WTC11 (cell line): ENCODE results near the gene SPOPL. TPM values are rescaled to one million over a fixed set of nuclear protein-coding genes. Genes with fewer than 3 reads are reported as not detected.

Experiments used
- ATAC-seq: fragments of 200-7000 bp; cut with Tn5 transposase; 2 replicates; pipeline ENCODE4 v1.10.0; 2021; ENCODE audit warnings: mild to moderate bottlenecking, moderate library complexity
- CTCF ChIA-PET: fragments of 300-600 bp; sonication (Branson Sonifier 250); formaldehyde crosslinking; loops from one replicate; lab custom pipeline; 2021; ENCODE audit warnings: antibody characterized with exemption; lab: Charles Lee
- POLR2A ChIA-PET: fragments of 350-600 bp; sonication (Branson Sonifier 250); formaldehyde crosslinking; loops from one replicate; lab custom pipeline; 2021; ENCODE audit warnings: antibody characterized with exemption; lab: Charles Lee
- DNase-seq: peaks from one replicate; pipeline ENCODE4 v3.0.0; 2021; ENCODE audit warnings: low spot score
- H3K27ac Mint-ChIP-seq: 2 replicates; pipeline ENCODE4 v1.8.0; 2021; ENCODE audit warnings: mixed read lengths
- H3K27me3 Mint-ChIP-seq: 2 replicates; pipeline ENCODE4 v1.8.0; 2021; ENCODE audit warnings: low read depth, mild to moderate bottlenecking, moderate library complexity, mixed read lengths
- H3K36me3 Mint-ChIP-seq: 2 replicates; pipeline ENCODE4 v1.8.0; 2021; ENCODE audit warnings: mixed read lengths
- H3K4me1 Mint-ChIP-seq: 2 replicates; pipeline ENCODE4 v1.8.0; 2022; ENCODE audit warnings: mixed read lengths
- H3K4me3 Mint-ChIP-seq: 2 replicates; pipeline ENCODE4 v1.8.0; 2021; ENCODE audit warnings: mild to moderate bottlenecking, moderate library complexity, mixed read lengths
- H3K9me3 Mint-ChIP-seq: 2 replicates; pipeline ENCODE4 v1.8.0; 2021; ENCODE audit warnings: mixed read lengths
- ATF1 ChIP-seq: sonication (generic); formaldehyde crosslinking; IDR thresholded peaks from 2 replicates; pipeline ENCODE4 v1.8.1; 2023; ENCODE audit warnings: mild to moderate bottlenecking, moderate library complexity, missing genetic modification reagents
- ATF2 ChIP-seq: sonication (generic); formaldehyde crosslinking; IDR thresholded peaks from 2 replicates; pipeline ENCODE4 v1.8.1; 2022; ENCODE audit warnings: low read depth, missing genetic modification reagents, borderline replicate concordance
- CREB1 ChIP-seq: sonication (generic); formaldehyde crosslinking; IDR thresholded peaks from 2 replicates; pipeline ENCODE4 v1.8.0; 2023; ENCODE audit warnings: mild to moderate bottlenecking, missing genetic modification reagents
- E2F5 ChIP-seq: sonication (generic); formaldehyde crosslinking; IDR thresholded peaks from 2 replicates; pipeline ENCODE4 v1.8.1; 2022; ENCODE audit warnings: mild to moderate bottlenecking, moderate library complexity, missing genetic modification reagents
- ELF4 ChIP-seq: sonication (generic); formaldehyde crosslinking; IDR thresholded peaks from 2 replicates; pipeline ENCODE4 v1.8.1; 2022; ENCODE audit warnings: low read depth, mild to moderate bottlenecking, moderate library complexity, missing genetic modification reagents
- GABPB1 ChIP-seq: sonication (generic); formaldehyde crosslinking; IDR thresholded peaks from 2 replicates; pipeline ENCODE4 v1.8.1; 2023; ENCODE audit warnings: mild to moderate bottlenecking, missing genetic modification reagents
- GRHL2 ChIP-seq: fragments of 250-450 bp; sonication (Bioruptor Pico); IDR thresholded peaks from 2 replicates; pipeline ENCODE4 v1.8.0; 2022; ENCODE audit warnings: mild to moderate bottlenecking, moderate library complexity; ENCODE audit not compliant: insufficient replicate concordance, severe bottlenecking
- IRF1 ChIP-seq: sonication (generic); formaldehyde crosslinking; IDR thresholded peaks from 2 replicates; pipeline ENCODE4 v1.8.0; 2023; ENCODE audit warnings: missing genetic modification reagents
- JUN ChIP-seq: sonication (generic); formaldehyde crosslinking; IDR thresholded peaks from 2 replicates; pipeline ENCODE4 v1.8.0; 2023; ENCODE audit warnings: mild to moderate bottlenecking, missing genetic modification reagents
- KAT7 ChIP-seq: sonication (generic); formaldehyde crosslinking; IDR thresholded peaks from 2 replicates; pipeline ENCODE4 v1.8.1; 2023; ENCODE audit warnings: missing genetic modification reagents, mild to moderate bottlenecking, borderline replicate concordance
- NFYB ChIP-seq: sonication (generic); formaldehyde crosslinking; conservative IDR thresholded peaks from 2 replicates; pipeline ENCODE4 v1.8.0; 2022; ENCODE audit warnings: low read depth, missing genetic modification reagents
- NR1H2 ChIP-seq: sonication (generic); formaldehyde crosslinking; IDR thresholded peaks from 2 replicates; pipeline ENCODE4 v1.9.0; 2021; ENCODE audit warnings: mild to moderate bottlenecking, moderate library complexity, missing genetic modification reagents
- PREB ChIP-seq: sonication (generic); formaldehyde crosslinking; IDR thresholded peaks from 2 replicates; pipeline ENCODE4 v1.8.1; 2022; ENCODE audit warnings: mild to moderate bottlenecking, missing genetic modification reagents, moderate library complexity, borderline replicate concordance
- SMAD4 ChIP-seq: sonication (generic); formaldehyde crosslinking; IDR thresholded peaks from 2 replicates; pipeline ENCODE4 v1.8.0; 2022; ENCODE audit warnings: mild to moderate bottlenecking, missing genetic modification reagents
- SP1 ChIP-seq: sonication (generic); formaldehyde crosslinking; conservative IDR thresholded peaks from 2 replicates; pipeline ENCODE4 v1.8.1; 2022; ENCODE audit warnings: missing genetic modification reagents
- TCF7 ChIP-seq: sonication (generic); formaldehyde crosslinking; IDR thresholded peaks from 2 replicates; pipeline ENCODE4 v1.8.0; 2022; ENCODE audit warnings: mild to moderate bottlenecking, low read depth, missing genetic modification reagents, moderate library complexity
- TEAD4 ChIP-seq: sonication (generic); formaldehyde crosslinking; IDR thresholded peaks from 2 replicates; pipeline ENCODE4 v1.8.0; 2022; ENCODE audit warnings: mild to moderate bottlenecking, missing genetic modification reagents
- ZBTB43 ChIP-seq: sonication (generic); formaldehyde crosslinking; IDR thresholded peaks from 2 replicates; pipeline ENCODE4 v1.8.1; 2023; ENCODE audit warnings: mild to moderate bottlenecking, missing genetic modification reagents
- ZNF263 ChIP-seq: sonication (generic); formaldehyde crosslinking; IDR thresholded peaks from 2 replicates; pipeline ENCODE4 v1.8.1; 2022; ENCODE audit warnings: low read depth, mild to moderate bottlenecking, moderate library complexity, missing genetic modification reagents
- ZNF396 ChIP-seq: fragments of 250-450 bp; sonication (Bioruptor Pico); IDR thresholded peaks from 2 replicates; pipeline ENCODE4 v1.8.0; 2021; ENCODE audit warnings: mild to moderate bottlenecking, moderate library complexity, borderline replicate concordance
- ZNF416 ChIP-seq: fragments of 250-450 bp; sonication (Bioruptor Pico); IDR thresholded peaks from 2 replicates; pipeline ENCODE4 v1.9.0; 2021; ENCODE audit warnings: mild to moderate bottlenecking, inconsistent platforms
- ZNF425 ChIP-seq: fragments of 250-450 bp; sonication (Bioruptor Pico); conservative IDR thresholded peaks from 2 replicates; pipeline ENCODE4 v1.9.0; 2021; ENCODE audit warnings: mild to moderate bottlenecking
- total RNA-seq: library from RNA; stranded (reverse); gene quantifications from 3 replicates; pipeline ENCODE4 v1.2.3, GENCODE V29; 2021

SPOPL gene
- total RNA-seq, 1 experiment from 2014 or later = 13.3 TPM

- peaks cover 51% of the 10 kb centered on the region for H3K4me1 Mint-ChIP-seq
- CTCF ChIA-PET = no interaction called here
- peaks cover 34% of the 10 kb centered on the region for H3K9me3 Mint-ChIP-seq
- peak overlapping the region; percentile 77 for H3K27ac Mint-ChIP-seq
- peak; percentile 77 for ATAC-seq
- no peak overlapping the region; the same call in 1 of the 2 replicates for H3K4me3 Mint-ChIP-seq
- POLR2A ChIA-PET = no interaction called here
- peaks cover 45% of the 10 kb centered on the region for H3K36me3 Mint-ChIP-seq
- TF ChIP-seq GABPB1 = no peak
- TF ChIP-seq SP1 (CRISPR knock-in tag) = 0 out of 2 replicates have a peak, but pooled peaks have one; percentile 5
- TF ChIP-seq KAT7 (CRISPR knock-in tag) = no peak
- TF ChIP-seq, all 79 proteins: peak for 1
- no peaks in the 10 kb centered on the region for H3K27me3 Mint-ChIP-seq
- no peak for DNase-seq
Measured at GRCh38 chr2:138536302-138536701, 34.7 kb downstream of the SPOPL start.

- ChIA-PET POLR2A (no interaction called here), CTCF (interaction anchor here (0.6 kb wide), 1 partner anchor 573 kb away, joined by 3 read pairs; no protein-coding TSS in a partner anchor)
- ATAC-seq = peak; percentile 58
- no peak for DNase-seq
- H3K36me3 Mint-ChIP-seq = peaks cover 50% of the 10 kb centered on the region
- no peak overlapping the region for H3K4me3 Mint-ChIP-seq
- no peaks in the 10 kb centered on the region for H3K27me3 Mint-ChIP-seq
- peak overlapping the region; percentile 77 for H3K27ac Mint-ChIP-seq
- H3K9me3 Mint-ChIP-seq = peaks cover 38% of the 10 kb centered on the region
- TF ChIP-seq IRF1 (CRISPR knock-in tag) (no peak), JUN (CRISPR knock-in tag) (no peak), PREB (CRISPR knock-in tag) (no peak), SMAD4 (CRISPR knock-in tag) (no peak), ATF1 (CRISPR knock-in tag) (no peak)
- H3K4me1 Mint-ChIP-seq = peaks cover 46% of the 10 kb centered on the region
Measured at GRCh38 chr2:138536740-138537139, 35.2 kb downstream of the SPOPL start.

GRCh38 chr2:138537170-138537915 is 35.8 kb downstream of the SPOPL start:
- H3K4me1 Mint-ChIP-seq = peaks cover 42% of the 10 kb centered on the region
- ChIA-PET CTCF (interaction anchor here (0.6 kb wide), 1 partner anchor 573 kb away, joined by 3 read pairs; no protein-coding TSS in a partner anchor), POLR2A (no interaction called here)
- H3K4me3 Mint-ChIP-seq = no peak overlapping the region
- no peaks in the 10 kb centered on the region; the same call in 1 of the 2 replicates for H3K27me3 Mint-ChIP-seq
- peaks cover 54% of the 10 kb centered on the region for H3K36me3 Mint-ChIP-seq
- H3K27ac Mint-ChIP-seq = peak overlapping the region; percentile 77
- ATAC-seq (no peak), DNase-seq (no peak)
- peaks cover 44% of the 10 kb centered on the region for H3K9me3 Mint-ChIP-seq
- TF ChIP-seq NFYB (CRISPR knock-in tag) (no peak), ZBTB43 (CRISPR knock-in tag) (no peak), NR1H2 (CRISPR knock-in tag) (no peak), KAT7 (CRISPR knock-in tag) (no peak), ATF1 (CRISPR knock-in tag) (no peak), TCF7 (CRISPR knock-in tag) (no peak), CREB1 (CRISPR knock-in tag) (no peak), E2F5 (CRISPR knock-in tag) (no peak), ZNF416 (CRISPR knock-in tag) (no peak), ZNF396 (no peak), GRHL2 (CRISPR knock-in tag) (no peak), ZNF425 (CRISPR knock-in tag) (no peak), TEAD4 (CRISPR knock-in tag) (no peak), ELF4 (CRISPR knock-in tag) (no peak), ZNF263 (CRISPR knock-in tag) (no peak), ATF2 (CRISPR knock-in tag) (no peak)
